RKO (cell line): Measurements from ENCODE around the gene PPP1R9B.

ENCODE experiments used
- DNase-seq: peaks from one replicate; pipeline ENCODE4 v3.0.0-alpha.2; 2016; ENCODE audit warnings: low spot score

The PPP1R9B gene

DNA sequence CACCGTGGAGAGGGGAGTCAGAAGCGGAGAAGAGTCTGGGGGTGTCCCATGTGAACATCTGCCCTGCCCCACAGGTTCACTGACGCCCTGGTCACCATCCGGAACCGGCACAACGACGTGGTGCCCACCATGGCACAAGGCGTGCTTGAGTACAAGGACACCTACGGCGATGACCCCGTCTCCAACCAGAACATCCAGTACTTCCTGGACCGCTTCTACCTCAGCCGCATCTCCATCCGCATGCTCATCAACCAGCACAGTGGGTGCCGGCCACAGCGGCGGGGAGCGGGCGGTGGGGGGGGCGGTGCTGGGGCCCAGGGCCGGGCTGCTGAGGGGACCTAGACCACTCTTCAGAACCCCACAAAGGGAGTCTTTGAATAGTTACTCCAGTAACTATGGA lies 44.7 kb downstream of the PPP1R9B start:
- DNase-seq: no peak

DNA sequence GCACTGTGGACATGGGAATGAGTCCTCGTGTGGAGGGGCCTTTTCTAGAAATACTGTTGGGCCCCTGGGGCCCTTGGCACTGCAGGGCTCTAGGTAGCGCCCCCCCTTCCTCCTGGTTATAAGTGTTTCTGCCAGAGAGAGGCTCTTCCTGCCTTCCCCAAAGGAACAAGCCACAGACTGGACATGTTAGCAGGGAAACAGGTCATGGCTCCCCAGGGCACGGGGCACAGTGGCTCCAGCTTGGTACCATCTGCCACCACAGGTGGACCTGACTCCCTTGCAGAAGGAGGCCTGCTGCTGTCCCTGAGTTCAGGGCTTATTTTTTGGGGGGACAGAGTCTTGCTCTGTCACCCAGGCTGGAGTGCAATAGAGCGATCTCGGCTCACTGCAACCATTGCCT lies 46.5 kb downstream of the PPP1R9B start:
- DNase-seq: no peak

DNA sequence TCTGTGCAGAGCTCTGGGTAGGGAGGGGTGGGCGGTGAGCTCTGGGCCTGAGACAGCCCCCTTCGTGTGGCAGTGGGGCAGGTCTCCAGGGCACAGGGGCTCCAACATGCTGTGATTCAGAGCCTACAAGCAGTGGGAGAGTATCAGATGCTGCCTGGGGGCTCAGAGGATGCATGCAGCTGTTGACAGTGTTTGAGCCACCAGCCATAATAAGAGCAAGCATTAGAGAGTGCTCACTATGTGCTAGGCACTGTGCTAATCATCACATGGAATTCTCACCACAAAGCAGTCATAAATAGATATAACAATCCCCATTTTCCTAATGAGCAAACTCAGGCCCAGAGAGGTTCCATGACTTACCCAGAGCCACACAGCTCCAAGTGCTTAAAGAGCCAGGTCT lies 47.2 kb downstream of the PPP1R9B start:
- no peak for DNase-seq

DNA sequence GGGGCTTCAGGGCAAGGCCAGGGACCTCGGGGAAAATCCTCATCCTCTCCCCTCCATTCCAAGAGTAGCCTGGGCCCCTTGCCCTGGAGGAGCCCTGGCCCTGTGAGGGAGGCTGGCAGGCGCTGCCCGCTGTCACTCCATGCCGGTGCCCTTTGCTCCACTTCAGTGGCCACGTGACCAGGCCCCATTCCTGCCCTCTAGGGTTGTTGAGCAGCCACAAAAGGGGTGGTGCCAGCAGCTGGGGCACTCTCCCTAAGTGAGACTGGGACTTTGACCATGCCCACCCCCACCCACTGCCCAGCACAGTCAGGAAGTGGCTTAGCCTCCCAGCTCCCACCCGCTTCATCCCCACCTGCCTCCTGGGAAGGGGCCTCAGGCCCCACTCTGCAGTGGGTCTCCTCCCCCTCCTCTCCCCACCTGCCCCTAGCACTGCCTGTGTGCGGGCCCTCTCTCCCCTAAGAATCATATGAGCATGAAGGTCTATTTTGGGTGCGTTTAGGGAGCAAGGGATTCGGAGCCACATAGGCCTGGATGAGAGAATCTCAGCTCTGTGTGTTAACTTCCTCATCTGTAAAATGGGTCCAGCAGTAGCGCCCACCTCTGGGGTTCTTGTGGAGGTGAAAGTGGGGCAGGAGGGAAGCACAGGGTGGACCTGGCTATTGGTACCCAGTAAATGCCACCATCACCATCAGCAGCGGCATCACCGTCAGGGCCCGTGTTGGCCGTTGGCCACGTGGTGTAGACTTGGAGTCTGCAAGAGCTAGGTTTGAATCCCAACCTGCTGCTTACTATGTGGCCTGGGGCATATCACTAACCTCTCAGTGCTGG lies 48.1 kb downstream of the PPP1R9B start:
- DNase-seq: no peak

DNA sequence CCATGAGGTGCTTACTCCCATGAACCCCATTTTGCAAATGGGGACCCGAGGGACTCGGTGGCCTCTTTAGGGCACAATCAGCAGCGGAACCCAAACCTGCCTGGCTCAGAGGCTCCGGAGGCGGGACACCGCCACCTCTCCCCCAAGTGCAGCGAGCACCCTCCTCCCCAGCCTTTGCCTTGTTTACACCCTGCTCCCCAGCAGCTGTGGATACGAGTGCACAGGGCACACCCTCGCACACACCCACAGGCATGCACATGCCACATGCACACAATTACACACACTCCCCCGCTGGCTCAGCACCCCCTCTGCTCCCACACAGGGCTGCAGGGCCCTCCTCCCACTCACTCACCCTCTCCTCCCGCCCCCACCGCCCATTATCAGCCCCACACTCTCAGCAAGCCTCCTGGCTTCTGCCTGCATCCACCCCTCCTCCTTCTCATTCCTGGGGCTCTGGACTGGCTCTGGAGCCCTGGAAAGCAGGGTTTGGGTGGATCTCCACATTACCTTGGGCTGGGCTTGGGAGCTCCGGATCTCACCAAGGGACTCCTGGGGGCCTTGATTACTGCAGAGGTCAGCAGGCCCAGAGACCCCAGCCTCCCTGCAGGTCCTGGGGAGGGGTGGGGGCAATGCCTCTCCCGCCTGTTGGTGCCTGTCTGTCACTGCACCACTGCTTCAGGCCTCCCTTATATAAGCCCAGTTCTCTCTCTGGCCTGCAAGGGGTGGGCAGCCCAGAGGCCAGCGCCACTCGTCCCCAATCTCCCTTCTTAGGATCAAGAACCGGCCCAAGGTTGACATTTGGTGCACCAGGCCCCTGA lies 48.9 kb downstream of the PPP1R9B start:
- DNase-seq: no peak

DNA sequence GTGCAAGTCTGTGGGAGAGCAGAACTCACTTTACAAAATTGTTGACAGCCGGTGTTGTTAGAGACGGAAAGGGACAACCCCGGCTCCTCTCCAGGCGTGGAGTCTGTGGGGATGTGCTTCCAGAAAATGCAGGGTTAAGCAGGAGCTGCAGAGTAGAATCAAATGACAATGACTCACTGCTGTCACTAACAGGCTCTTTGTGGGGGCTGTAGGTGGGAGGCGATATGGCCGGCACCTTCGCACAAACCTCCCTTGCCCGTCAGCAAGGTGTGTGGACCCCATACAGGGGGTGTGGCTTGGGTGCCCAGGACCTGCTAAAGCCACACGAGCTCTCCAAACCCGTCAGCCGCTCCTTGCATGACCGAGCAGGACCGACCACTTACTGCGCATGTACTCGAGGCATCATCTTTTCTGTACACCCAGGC lies 49.5 kb downstream of the PPP1R9B start:
- DNase-seq: no peak

DNA sequence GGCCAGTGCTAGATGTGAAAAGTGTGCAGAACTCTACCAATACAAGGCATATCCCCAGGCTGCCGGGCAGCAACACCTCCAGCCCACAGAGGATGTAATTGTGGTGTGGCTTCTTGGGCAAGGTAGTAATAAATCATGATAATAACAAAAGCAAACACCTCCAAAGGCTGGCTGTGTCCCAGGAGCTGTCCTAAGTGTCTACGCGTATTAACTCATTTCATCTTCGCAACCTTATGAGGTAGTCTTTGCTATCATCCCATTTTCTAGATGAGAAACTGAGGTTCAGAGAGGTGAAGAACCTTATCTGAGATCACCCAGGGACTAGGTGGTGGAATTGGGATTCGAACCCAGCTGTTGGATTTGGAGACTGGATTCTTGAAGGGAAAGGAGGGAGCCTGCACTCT lies 50.0 kb downstream of the PPP1R9B start:
- no peak for DNase-seq

DNA sequence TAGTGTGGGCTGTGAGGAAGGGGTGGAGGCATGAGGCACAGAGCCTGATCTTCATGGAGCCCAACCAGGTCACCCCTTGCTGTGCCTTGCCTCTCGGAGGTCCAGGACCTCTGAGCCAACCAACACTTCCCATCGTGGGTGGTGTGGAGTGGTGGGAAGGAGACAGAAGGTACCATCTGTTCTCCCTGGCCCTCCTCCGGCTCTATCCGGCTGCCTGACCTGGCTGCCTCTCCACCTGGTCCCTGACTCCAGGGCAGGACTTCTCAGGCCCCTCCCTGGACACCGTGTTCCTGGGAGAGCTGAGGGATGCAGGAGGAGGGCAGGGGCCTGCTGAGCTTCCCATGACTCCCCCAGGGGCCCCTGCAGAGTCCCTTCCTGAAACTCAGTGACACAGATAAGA lies 51.5 kb downstream of the PPP1R9B start:
- DNase-seq: no peak

DNA sequence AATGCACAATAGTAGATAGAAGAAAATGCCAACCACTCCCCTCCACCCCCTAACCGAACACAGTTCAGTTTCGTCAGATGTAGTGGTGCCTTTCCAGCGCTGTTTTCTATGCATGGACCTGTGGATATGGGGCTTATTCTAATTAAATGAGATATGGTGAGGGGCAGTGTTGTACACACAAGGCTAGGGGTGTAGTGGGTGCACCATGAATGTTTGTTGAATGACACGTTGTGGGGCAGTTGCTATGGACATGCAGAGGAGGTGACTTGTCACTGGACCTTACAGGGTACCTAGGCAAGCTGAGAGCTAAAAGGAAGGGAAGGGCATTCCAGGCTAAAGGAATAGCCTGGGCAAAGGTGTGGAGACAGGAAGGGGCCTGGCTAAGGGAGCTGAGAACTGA lies 51.9 kb downstream of the PPP1R9B start:
- no peak for DNase-seq

DNA sequence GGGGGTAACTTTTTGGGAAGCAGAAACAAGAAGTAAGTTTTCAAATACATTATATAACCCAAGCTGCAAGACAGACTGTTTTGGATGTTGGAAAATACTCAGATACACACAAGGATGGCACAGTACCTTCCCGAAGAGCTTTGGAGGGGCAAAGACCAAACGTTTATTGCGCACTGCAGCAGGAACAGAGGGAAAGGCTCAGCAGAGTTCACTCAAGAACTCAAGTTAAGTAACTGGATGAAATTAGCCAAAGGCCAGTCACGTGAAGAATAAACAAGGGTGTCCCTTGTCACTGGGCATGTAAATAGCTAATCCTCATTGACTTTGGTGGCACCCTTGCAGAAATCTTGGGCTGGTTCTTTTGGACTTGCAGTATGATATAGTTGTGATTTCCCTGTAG lies 52.6 kb downstream of the PPP1R9B start:
- DNase-seq: no peak

DNA sequence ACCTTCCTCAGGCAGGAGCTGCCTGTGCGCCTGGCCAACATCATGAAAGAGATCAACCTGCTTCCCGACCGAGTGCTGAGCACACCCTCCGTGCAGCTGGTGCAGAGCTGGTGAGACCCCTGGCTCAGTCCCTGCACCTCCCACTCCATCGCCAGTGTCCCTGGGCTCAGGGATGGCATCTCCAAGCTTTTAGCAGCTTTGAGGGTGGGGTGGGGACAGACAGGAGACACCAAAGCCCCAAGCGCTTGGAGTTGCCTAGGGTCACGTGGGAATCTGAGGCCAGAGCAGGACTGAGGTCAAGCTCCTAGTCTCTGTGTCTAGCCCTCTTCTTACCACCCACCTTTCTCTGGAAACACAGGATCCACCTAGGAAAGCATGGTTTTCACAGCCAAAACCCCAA lies 53.0 kb downstream of the PPP1R9B start:
- DNase-seq: no peak

DNA sequence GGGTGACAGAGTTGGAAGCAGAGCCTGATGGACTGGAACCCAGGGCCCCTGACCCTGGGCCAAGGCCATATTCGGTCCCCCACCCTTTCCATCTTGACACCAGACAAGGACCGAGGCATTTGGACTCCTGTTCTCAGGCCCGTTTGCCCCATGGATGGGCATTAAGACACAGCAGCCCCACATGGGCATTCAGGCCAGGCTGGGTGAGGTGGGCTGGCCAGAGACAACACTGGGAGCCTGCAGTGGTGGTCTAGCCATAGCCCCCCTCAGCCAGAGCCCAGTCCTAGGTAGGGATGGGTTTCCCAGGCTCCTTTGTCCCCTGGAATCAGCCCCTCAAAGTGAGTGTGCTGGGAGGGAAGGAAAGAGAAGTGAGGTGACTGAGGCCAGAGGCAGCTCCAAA lies 53.7 kb downstream of the PPP1R9B start:
- DNase-seq: no peak

DNA sequence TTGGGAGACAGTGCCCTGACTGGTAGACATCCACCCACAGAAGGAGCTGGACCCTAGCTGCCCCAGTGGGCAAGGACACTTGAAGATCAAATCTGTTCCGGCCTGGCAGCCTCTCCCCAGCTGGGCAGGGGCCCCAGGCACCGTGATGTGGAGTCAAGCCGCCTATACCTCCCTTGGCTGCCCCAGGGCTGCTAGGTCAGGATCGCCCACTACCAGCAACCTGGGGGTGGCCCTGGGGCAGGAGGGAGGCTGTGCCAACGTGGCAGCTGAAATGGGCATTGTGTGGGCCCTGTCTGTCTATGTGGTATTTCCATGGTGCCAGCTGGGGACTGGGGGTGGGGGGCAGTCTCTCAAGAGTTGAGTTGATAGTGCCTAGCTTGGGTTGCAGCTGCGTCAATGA lies 54.4 kb downstream of the PPP1R9B start:
- no peak for DNase-seq

DNA sequence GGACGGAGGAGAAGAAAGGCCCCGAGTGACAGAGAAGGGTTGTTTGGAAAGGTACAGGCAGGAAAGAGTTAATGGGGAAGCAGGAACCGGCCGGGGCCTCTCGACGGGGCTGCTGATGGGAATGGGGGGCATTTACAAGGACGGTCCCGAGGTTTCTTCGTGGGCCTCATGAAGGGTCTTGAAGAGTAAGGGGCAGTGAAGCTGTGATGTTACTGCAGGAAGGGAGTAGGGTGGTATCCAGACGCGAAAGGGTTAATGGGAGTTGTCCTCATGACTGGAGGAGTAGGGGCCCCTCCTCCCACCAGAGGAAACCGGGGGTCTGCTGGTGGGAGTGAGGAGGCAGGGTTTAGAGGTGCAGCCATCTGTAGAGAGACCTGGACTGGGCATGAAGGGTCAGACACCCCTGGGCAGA lies 54.8 kb downstream of the PPP1R9B start:
- DNase-seq: no peak

DNA sequence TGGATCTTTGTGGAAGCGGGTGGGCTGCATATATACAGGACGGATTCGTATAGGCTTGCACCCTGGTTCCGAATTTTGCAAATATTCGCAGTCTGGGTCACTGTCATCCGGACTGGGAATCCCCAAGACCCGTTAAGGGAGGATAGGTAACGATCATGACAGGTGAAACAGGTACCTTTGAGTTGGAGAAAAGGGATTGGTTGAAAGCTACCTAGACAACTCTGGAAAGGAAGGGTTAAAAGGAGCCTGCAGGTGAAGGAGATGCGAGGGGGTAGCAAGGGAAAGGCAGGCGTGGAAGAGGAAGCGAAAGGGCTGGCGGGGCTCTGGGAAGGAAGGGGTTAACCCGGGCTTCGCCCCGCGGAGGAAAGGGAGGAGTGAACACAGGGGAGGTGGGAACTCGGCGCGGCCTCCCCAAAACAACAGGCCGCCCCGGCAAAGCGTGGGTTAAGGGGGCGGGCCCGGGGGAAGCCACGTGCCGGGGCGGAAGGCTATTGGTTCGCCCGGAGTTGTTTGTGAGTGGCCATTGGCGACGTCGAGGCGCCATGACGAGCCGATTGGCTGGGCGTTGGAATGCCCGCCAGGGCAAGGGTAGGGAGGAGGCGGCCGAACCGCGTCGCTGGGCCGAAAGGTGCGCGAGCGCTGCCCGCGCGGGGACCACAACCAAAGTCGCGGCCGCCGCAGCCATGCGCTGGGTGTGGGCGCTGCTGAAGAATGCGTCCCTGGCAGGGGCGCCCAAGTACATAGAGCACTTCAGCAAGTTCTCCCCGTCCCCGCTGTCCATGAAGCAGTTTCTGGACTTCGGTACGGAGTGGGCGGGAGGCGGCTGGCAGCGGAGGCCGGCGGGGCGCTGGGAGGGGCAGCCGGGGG lies 55.5 kb downstream of the PPP1R9B start, which contains the start of gene PDK2:
Gene PDK2, plus strand, starts transcription at position 599 of the 867 bp plus-strand sequence. Its CDS starts 85 bp downstream, at position 684.
- DNase-seq: peak; percentile 97

DNA sequence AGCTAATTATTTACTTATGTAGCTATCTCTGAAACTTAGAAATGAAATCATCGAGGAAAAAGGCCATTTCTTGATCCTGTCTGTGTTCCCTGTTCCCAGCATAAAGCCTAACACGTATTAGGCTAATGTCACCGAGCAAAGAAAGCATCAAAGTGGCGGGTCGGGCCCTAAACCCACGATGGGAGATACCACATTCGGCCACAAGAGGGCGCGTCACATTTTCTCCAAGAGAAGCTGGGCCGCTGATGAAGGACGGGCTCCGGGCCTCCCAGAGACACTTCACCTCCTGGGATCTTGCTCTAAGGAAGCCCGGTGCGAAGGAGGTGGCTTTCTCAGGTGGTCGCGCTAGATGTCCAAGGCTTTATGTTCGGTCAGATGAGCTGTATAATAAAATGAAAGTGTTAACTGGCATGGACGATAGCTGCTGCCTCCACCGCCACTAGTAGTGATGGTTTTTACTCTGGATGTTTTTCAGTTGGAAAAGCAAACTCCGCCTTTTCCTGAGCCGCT lies 56.2 kb downstream of the PPP1R9B start:
- peak; percentile 85 for DNase-seq

DNA sequence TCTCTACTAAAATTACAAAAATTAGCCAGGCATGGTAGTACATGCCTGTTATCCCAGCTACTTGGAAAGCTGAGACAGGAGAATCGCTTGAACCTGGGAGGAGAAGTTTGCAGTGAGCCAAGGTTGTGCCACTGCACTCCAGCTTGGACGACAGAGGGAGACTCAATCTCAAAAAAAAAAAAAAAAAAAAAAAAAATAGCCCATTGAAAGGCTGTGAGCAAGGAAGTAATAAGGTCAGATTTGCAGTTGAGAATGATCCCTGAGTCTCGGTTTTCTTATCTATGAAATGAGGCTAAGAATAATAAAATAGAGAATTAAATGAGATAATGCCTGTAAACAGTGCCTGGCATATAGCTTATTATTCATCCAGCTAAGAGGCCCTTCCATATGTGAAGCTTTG lies 56.7 kb downstream of the PPP1R9B start:
- no peak for DNase-seq

DNA sequence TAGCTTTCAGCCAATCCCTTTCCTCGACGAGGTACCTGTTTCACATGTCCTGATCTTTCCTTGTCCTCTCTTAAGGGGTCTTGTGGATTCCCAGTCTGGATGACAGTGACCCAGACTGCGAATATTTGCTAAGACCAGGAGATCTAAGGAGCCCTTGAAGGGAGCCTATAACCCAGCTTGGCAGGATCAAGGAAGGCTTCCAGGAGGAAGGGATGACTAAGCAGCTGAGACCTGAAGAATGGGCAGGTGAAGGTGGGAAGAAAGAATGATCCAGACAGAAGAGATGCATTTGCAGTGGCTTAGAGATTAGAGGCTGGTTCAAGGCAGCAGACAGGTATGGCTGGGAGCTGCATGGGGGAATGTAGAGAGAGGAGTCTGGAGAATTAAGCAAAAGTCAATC lies 57.2 kb downstream of the PPP1R9B start:
- DNase-seq: no peak

DNA sequence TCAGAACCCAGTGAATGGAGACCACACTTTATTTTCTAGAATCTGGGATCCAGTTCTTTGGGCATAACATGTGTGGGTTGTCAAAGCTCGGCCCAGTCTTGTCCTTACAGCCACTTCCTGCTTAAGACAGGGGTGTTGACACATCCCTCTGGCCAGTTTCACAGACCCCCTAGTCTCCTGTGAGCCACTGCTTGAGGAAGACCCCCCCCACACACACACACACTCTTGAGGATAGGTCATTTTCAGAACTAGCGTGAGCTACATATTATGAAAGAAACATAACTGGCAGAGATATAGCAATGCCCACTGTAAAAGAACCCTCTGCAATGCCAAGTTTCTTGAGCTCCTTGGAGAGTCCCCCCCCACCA lies 58.6 kb downstream of the PPP1R9B start:
- DNase-seq: no peak

DNA sequence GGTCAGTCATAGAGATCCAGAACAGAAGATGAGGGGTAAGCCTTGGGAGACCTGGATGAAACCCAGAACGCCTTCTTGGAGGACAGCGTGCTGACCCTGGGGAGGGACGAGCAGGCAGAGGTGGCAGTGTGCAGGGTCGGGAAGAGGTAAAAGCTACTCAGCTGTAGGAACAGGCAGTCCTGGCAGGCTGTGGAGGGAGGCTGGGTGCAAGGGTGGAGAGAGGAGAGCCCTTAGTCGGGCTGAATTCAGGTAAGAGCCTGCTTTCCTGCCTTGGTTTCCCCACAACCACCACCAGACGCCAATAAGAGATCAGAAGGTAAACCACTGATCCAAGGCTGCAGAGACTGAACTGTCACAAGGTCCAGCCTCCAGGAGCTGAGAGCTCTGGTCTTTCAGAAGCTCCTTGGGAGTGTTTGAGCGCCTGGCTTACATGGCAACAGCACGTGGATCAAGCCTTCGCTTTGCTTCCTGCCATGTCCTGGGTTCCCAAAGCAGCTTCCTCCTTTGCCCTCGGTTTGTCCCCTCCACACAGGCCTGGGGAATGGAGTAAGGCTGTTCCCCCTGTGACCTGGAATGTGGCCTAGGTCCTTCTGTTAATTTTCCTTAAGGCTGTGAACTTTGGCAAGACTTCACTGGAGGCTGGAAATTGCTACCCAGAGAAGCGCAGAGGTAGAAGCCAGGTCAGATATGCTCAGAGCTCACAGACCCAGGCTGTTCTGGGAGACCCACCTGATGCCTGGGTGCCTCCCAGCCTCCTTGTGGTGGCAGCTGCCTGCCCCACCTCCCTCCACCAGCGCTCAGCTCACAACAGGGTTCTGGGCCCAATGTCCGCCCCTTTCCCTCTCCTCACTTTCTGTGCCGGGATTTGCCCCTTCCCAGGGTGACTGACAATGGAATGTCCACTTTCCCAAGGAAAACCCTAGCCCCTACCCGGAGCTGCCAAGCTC lies 59.2 kb downstream of the PPP1R9B start:
- no peak for DNase-seq

DNA sequence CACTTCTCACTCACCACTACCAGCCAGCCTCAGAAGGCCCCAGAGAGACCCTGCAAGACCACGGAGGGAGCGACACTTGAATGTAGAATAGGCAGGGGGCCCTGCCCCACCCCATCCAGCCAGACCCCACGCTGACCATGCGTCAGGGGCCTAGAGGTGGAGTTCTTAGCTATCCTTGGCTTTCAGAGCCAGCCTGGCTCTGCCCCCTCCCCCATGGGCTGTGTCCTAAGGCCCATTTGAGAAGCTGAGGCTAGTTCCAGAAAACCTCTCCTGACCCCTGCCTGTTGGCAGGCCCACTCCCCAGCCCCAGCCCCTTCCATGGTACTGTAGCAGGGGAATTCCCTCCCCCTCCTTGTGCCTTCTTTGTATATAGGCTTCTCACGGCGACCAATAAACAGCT lies 60.4 kb downstream of the PPP1R9B start:
- DNase-seq: no peak
